A673 (cell line): ENCODE results near the gene HSPA14. TPM values are rescaled to one million over a fixed set of nuclear protein-coding genes. Genes with fewer than 3 reads are reported as not detected.
A peak's percentile ranks its signal among the peaks of the same experiment; 100 is the strongest.
"Not testable (repeated sequence)": the region's sequence is repeated elsewhere in the genome, so short reads cannot be mapped to it uniquely, and the experiment has no call there.

Source experiments
- BruUV-seq: library from RNA; stranded (reverse); fragments of 400-500 nt; replicated peaks from 2 replicates; lab custom pipeline; 2021; lab: Mats Ljungman, UMichigan
- CTCF ChIA-PET: fragments of 300-600 bp; sonication (Branson Sonifier 250); formaldehyde crosslinking; loops from one replicate; lab custom pipeline; 2022; ENCODE audit warnings: antibody characterized with exemption; lab: Charles Lee
- POLR2A ChIA-PET: fragments of 300-600 bp; sonication (Branson Sonifier 250); formaldehyde crosslinking; loops from one replicate; lab custom pipeline; 2022; ENCODE audit warnings: antibody characterized with exemption; ENCODE audit not compliant: low non-redundant PET; lab: Charles Lee
- DNase-seq: peaks from one replicate; pipeline ENCODE4 v3.0.0-alpha.2; 2015; ENCODE audit warnings: low spot score
- H3K27ac ChIP-seq: fragments of 200-600 bp; sonication (generic); 2 replicates; pipeline ENCODE4 v1.5.1; 2016; ENCODE audit warnings: mixed run types, low read depth, mild to moderate bottlenecking, mixed read lengths, antibody characterized with exemption, low read length; ENCODE audit not compliant: poor library complexity, severe bottlenecking
- H3K27me3 ChIP-seq: fragments of 200-600 bp; sonication (generic); replicated peaks from 2 replicates; pipeline ENCODE4 v1.6.1; 2017; ENCODE audit warnings: mixed run types, low read depth, mild to moderate bottlenecking, mixed read lengths, antibody characterized with exemption, low read length; ENCODE audit not compliant: insufficient read depth, poor library complexity
- H3K36me3 ChIP-seq: fragments of 200-600 bp; sonication (generic); 2 replicates; pipeline ENCODE4 v1.6.1; 2016; ENCODE audit warnings: mixed run types, mild to moderate bottlenecking, mixed read lengths, antibody characterized with exemption, low read length; ENCODE audit not compliant: insufficient read depth, poor library complexity, severe bottlenecking
- H3K4me1 ChIP-seq: fragments of 200-600 bp; sonication (generic); 2 replicates; pipeline ENCODE4 v1.6.1; 2017; ENCODE audit warnings: mixed run types, mild to moderate bottlenecking, mixed read lengths, antibody characterized with exemption, low read length; ENCODE audit not compliant: insufficient read depth, poor library complexity, severe bottlenecking
- H3K4me3 ChIP-seq: fragments of 200-600 bp; sonication (generic); 2 replicates; pipeline ENCODE4 v1.5.1; 2016; ENCODE audit warnings: low read depth, mixed run types, mild to moderate bottlenecking, mixed read lengths, low read length; ENCODE audit not compliant: poor library complexity, severe bottlenecking
- H3K9me3 ChIP-seq: fragments of 200-600 bp; sonication (generic); 2 replicates; pipeline ENCODE4 v1.6.1; 2016; ENCODE audit warnings: mixed run types, low read depth, mild to moderate bottlenecking, mixed read lengths, antibody characterized with exemption, low read length; ENCODE audit not compliant: poor library complexity, severe bottlenecking
- CTCF ChIP-seq: fragments of 300-800, 200-600 bp; sonication (generic); conservative IDR thresholded peaks from 2 replicates; pipeline ENCODE4 v1.5.1; 2017; ENCODE audit warnings: low read depth, mild to moderate bottlenecking, antibody characterized with exemption, low read length, moderate library complexity, mixed read lengths
- EZH2 ChIP-seq: fragments of 200-600 bp; sonication (generic); IDR thresholded peaks from 2 replicates; pipeline ENCODE4 v1.6.1; 2017; ENCODE audit warnings: borderline replicate concordance, low read depth, mild to moderate bottlenecking, mixed read lengths, antibody characterized with exemption, low read length; ENCODE audit not compliant: poor library complexity, severe bottlenecking
- intact Hi-C: fragments of 100-400 bp; cut with micrococcal nuclease; formaldehyde crosslinking; loops from one replicate; pipeline ENCODE4 v1.10.0; 2022; ENCODE audit not compliant: unreplicated experiment
- total RNA-seq: library from RNA; stranded (reverse); gene quantifications from 2 replicates; pipeline ENCODE4 v1.2.3, GENCODE V29; 2021

HSPA14 gene
- total RNA-seq, 1 experiment from 2014 or later = 46.9 TPM

GRCh38 chr10:14810969-14811953 is 26.8 kb upstream of the HSPA14 start:
- Histone ChIP-seq H3K36me3 (no peaks in the 10 kb centered on the region), H3K9me3 (no peaks in the 10 kb centered on the region), H3K27me3 (no peaks in the 10 kb centered on the region), H3K27ac (no peak overlapping the region), H3K4me1 (no peaks in the 10 kb centered on the region), H3K4me3 (no peak overlapping the region)
- no peak for TF ChIP-seq EZH2
- no peak for TF ChIP-seq CTCF
- no peak for DNase-seq
- BruUV-seq = no TSS peak
- intact Hi-C loops = loop anchor here (1.0 kb wide), 1 partner anchor 274 kb away; no protein-coding TSS in a partner anchor
- CTCF ChIA-PET = no interaction called here
- POLR2A ChIA-PET = no interaction called here

- Histone ChIP-seq H3K27me3 (no peaks in the 10 kb centered on the region), H3K4me1 (no peaks in the 10 kb centered on the region), H3K4me3 (no peak overlapping the region), H3K36me3 (no peaks in the 10 kb centered on the region), H3K9me3 (no peaks in the 10 kb centered on the region), H3K27ac (no peak overlapping the region)
- intact Hi-C loops = no loop called here
- POLR2A ChIA-PET = no interaction called here
- CTCF ChIA-PET = no interaction called here
- TF ChIP-seq EZH2 (no peak), CTCF (no peak)
- DNase-seq = peak; percentile 48
- no TSS peak for BruUV-seq
Observed at GRCh38 chr10:14812271-14812670, 25.8 kb upstream of the HSPA14 start.

GRCh38 chr10:14815681-14816080 is 22.4 kb upstream of the HSPA14 start:
- BruUV-seq = no TSS peak
- ChIA-PET CTCF (no interaction called here), POLR2A (no interaction called here)
- Histone ChIP-seq H3K4me3 (no peak overlapping the region), H3K36me3 (no peaks in the 10 kb centered on the region), H3K27me3 (no peaks in the 10 kb centered on the region), H3K27ac (no peak overlapping the region), H3K9me3 (no peaks in the 10 kb centered on the region), H3K4me1 (no peaks in the 10 kb centered on the region)
- TF ChIP-seq CTCF (no peak), EZH2 (no peak)
- intact Hi-C loops = no loop called here
- no peak for DNase-seq

- H3K4me1 ChIP-seq, CTCF ChIA-PET, POLR2A ChIA-PET, H3K27me3 ChIP-seq, H3K27ac ChIP-seq, H3K4me3 ChIP-seq, DNase-seq, H3K36me3 ChIP-seq, H3K9me3 ChIP-seq, BruUV-seq, intact Hi-C loops: not testable (repeated sequence)
Observed at GRCh38 chr10:14816717-14817116, 21.4 kb upstream of the HSPA14 start.
